Activated T-helper 17 cell treated with anti-CD3 and anti-CD28 coated beads, Interleukin-2, amount 50 U/mL, for 72 hours (primary cell): Measurements from ENCODE around the gene NEURL3. TPM values are rescaled to one million over a fixed set of nuclear protein-coding genes. Genes with fewer than 3 reads are reported as not detected.
A peak's percentile ranks its signal among the peaks of the same experiment; 100 is the strongest.

Experiments
- ATAC-seq: fragments of 150-1000 bp; cut with Tn5 transposase; replicated peaks from 2 replicates; pipeline ENCODE4 v1.10.0; 2021; ENCODE audit warnings: mild to moderate bottlenecking, moderate library complexity
- H3K27ac Mint-ChIP-seq: one replicate; pipeline ENCODE4 v1.8.0; 2022; ENCODE audit warnings: mixed read lengths
- H3K27me3 Mint-ChIP-seq: one replicate; pipeline ENCODE4 v1.8.0; 2022; ENCODE audit warnings: mixed read lengths
- H3K36me3 Mint-ChIP-seq: one replicate; pipeline ENCODE4 v1.8.0; 2022; ENCODE audit warnings: low read depth, mild to moderate bottlenecking, mixed read lengths
- H3K4me1 Mint-ChIP-seq: one replicate; pipeline ENCODE4 v1.8.0; 2022; ENCODE audit warnings: mixed read lengths
- H3K4me3 Mint-ChIP-seq: one replicate; pipeline ENCODE4 v1.8.0; 2022; ENCODE audit warnings: mild to moderate bottlenecking, mixed read lengths
- H3K9me3 Mint-ChIP-seq: one replicate; pipeline ENCODE4 v1.8.0; 2022; ENCODE audit warnings: mixed read lengths
- total RNA-seq, 2 donors: library from RNA; stranded (reverse); gene quantifications; one replicate each; pipeline ENCODE4 v1.2.3, GENCODE V29; 2022

NEURL3 gene
- total RNA-seq, 2 donors from 2014 or later, result 0.91 to 3.4 TPM

- ATAC-seq, result no peak
- H3K36me3 Mint-ChIP-seq, result no peaks in the 10 kb centered on the region
- H3K27ac Mint-ChIP-seq, result peak overlapping the region; percentile 58
- no peaks in the 10 kb centered on the region for H3K9me3 Mint-ChIP-seq
- no peaks in the 10 kb centered on the region for H3K27me3 Mint-ChIP-seq
- peak overlapping the region; percentile 85 for H3K4me3 Mint-ChIP-seq
- H3K4me1 Mint-ChIP-seq, result peaks cover 62% of the 10 kb centered on the region
These were observed 21.0 kb upstream of the NEURL3 start for GRCh38 chr2:96526101-96526591.

DNA sequence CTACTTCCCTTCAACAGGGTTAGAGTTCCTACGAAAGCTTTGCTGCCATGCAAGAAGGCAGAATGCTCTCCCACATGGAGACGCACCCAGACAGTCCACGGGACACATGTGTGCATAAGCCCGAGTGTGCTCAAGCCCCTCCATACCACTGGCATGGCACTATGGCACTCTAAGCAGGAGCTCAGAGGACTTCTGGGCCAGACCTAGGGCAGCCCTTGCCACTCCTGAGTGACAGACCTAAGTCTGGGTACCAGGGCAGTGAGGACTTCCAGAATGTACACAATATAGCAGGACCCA is 20.0 kb upstream of the NEURL3 start:
- ATAC-seq, result no peak
- peak overlapping the region; percentile 58 for H3K27ac Mint-ChIP-seq
- H3K27me3 Mint-ChIP-seq, result no peaks in the 10 kb centered on the region
- H3K9me3 Mint-ChIP-seq, result no peaks in the 10 kb centered on the region
- H3K4me3 Mint-ChIP-seq, result peak overlapping the region; percentile 85
- H3K36me3 Mint-ChIP-seq, result no peaks in the 10 kb centered on the region
- peaks cover 57% of the 10 kb centered on the region for H3K4me1 Mint-ChIP-seq

DNA sequence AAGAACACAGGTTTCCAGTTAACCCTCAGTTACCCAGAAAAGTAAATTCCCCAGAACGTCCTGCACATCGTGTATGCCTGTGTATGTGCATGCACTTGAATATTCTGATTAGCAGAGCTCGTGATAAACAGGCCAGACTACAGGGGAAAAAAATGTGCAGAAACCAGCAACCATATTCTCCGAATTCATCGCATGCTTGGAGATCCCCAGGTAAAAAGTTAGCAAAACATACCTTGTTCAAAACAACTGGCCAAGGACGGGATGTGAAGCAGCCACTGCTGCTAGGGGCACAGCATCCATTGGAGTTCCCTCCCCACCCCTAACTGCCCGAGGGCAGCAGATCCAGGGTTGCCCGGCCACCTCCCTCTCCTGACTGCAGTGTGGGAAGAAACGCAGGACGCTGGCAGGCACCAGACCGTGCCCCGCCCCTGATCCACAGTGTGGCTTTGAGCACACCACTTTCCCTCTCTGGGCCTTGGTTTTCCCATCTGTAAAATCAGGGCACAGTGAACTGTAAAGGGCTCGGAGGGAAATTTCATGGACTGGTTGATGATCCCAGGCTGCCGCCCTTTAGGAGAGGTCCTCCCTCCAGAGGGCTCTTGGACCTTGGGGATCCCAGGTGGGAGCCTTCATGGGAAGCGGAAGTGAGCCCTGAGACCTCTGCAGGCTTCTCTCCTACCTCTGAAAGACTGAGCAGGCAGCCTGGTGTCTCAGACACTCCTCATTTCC is 19.5 kb upstream of the NEURL3 start:
- H3K27ac Mint-ChIP-seq, result peak overlapping the region; percentile 58
- no peaks in the 10 kb centered on the region for H3K36me3 Mint-ChIP-seq
- H3K4me3 Mint-ChIP-seq, result peak overlapping the region; percentile 85
- ATAC-seq, result peak; percentile 59
- H3K9me3 Mint-ChIP-seq, result no peaks in the 10 kb centered on the region
- H3K27me3 Mint-ChIP-seq, result no peaks in the 10 kb centered on the region
- H3K4me1 Mint-ChIP-seq, result peaks cover 52% of the 10 kb centered on the region

- Mint-ChIP-seq H3K4me3 (peak overlapping the region; percentile 85), H3K4me1 (peaks cover 44% of the 10 kb centered on the region), H3K9me3 (no peaks in the 10 kb centered on the region), H3K27ac (peak overlapping the region; percentile 58), H3K36me3 (no peaks in the 10 kb centered on the region), H3K27me3 (no peaks in the 10 kb centered on the region)
- ATAC-seq, result peak; percentile 44
These were observed 18.7 kb upstream of the NEURL3 start for GRCh38 chr2:96523659-96524481.

DNA sequence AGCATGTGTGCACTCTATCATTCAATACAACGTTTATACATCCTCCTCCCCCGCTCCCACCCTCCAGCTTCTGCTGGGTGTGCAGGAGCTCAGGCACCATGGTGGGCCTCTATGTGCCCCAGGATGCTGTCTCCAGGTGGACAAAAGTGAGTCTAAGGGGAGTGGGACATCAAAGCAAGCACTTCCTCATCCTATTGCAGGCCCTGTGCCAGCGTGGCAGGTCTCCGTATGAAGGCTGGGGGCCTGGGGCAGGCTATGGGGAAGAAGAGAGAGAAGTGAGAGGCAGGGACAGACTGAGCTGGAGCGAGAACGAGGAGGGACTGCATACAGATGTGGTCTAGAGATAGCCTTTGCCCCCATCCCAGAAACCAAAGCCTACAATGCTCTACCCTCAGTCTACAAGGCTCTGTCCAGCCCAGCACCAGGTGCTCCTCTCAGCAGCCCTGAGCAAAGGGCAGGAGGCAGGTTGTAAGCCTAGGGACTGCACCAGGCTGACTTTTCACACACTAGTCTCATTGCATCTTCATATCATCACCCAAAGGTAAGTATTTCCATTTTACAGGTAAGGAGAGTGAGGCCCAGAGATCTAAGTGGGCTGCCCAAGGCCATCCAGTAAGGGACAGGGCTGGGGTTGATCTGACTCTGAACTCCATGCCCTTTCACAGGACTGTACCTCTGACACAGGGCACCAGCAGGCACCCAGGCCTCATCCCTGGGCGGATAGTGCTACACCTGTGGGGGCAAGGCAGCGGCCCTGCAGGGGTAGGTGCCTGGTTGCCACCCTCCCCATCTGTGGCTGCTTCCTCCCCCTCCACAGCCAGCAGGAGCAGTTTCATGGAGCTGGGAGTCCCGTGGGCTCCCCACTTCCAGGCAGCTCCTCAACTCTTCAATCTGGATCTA is 17.4 kb upstream of the NEURL3 start:
- H3K9me3 Mint-ChIP-seq, result no peaks in the 10 kb centered on the region
- H3K36me3 Mint-ChIP-seq, result no peaks in the 10 kb centered on the region
- no peaks in the 10 kb centered on the region for H3K27me3 Mint-ChIP-seq
- H3K27ac Mint-ChIP-seq, result peak overlapping the region; percentile 50
- H3K4me1 Mint-ChIP-seq, result peaks cover 37% of the 10 kb centered on the region
- ATAC-seq, result no peak
- peak overlapping the region; percentile 85 for H3K4me3 Mint-ChIP-seq

GRCh38 chr2:96521219-96521618 is 16.1 kb upstream of the NEURL3 start:
- H3K4me1 Mint-ChIP-seq, result peaks cover 31% of the 10 kb centered on the region
- H3K4me3 Mint-ChIP-seq, result no peak overlapping the region
- H3K9me3 Mint-ChIP-seq, result no peaks in the 10 kb centered on the region
- no peak for ATAC-seq
- H3K27ac Mint-ChIP-seq, result no peak overlapping the region
- H3K27me3 Mint-ChIP-seq, result no peaks in the 10 kb centered on the region
- no peaks in the 10 kb centered on the region for H3K36me3 Mint-ChIP-seq

- Mint-ChIP-seq H3K9me3 (no peaks in the 10 kb centered on the region), H3K4me1 (peaks cover 26% of the 10 kb centered on the region), H3K4me3 (no peak overlapping the region), H3K36me3 (no peaks in the 10 kb centered on the region), H3K27me3 (no peaks in the 10 kb centered on the region), H3K27ac (no peak overlapping the region)
- no peak for ATAC-seq
These were observed 15.5 kb upstream of the NEURL3 start for GRCh38 chr2:96520697-96521096.

DNA sequence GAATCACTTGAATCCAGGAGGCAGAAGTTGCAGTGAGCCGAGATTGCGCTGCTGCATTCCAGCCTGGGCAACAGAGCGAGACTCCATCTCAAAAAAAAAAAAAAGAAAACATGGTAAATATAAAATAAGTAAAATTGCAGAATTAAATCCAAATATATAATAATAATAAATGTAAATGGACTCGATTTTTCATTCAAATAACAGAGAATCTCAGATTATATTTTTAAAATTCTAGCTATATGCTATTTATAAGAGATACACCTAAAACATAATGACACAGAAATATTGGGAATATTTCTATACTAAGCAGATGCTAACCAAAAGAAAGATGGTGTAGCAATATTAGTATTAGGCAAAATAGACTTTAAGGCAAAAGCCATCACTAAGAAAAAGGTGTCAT is 15.1 kb upstream of the NEURL3 start:
- no peak for ATAC-seq
- Mint-ChIP-seq H3K27me3 (no peaks in the 10 kb centered on the region), H3K36me3 (no peaks in the 10 kb centered on the region), H3K4me3 (no peak overlapping the region), H3K27ac (no peak overlapping the region), H3K9me3 (no peaks in the 10 kb centered on the region), H3K4me1 (peaks cover 26% of the 10 kb centered on the region)

DNA sequence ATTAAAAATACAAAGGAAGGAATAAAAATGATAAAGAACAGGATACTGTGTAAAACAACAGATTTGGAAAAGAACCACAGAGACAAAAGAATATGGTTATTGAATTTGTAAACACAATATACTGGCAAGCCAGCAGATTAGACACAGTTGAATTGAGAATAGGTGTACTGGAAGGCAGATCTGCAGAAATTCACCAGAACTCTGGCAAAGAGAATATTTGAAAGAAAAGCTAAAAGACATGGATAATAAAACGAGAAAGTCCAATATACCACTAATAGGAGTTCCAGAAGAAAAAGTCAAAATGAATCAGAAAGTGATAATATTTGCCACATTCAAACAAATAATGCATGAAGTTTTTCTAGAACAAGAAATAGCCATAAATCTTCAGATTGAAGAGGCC is 11.9 kb upstream of the NEURL3 start:
- no peaks in the 10 kb centered on the region for H3K9me3 Mint-ChIP-seq
- no peaks in the 10 kb centered on the region for H3K36me3 Mint-ChIP-seq
- no peak for ATAC-seq
- no peak overlapping the region for H3K27ac Mint-ChIP-seq
- no peaks in the 10 kb centered on the region for H3K27me3 Mint-ChIP-seq
- peaks cover 1% of the 10 kb centered on the region for H3K4me1 Mint-ChIP-seq
- H3K4me3 Mint-ChIP-seq, result no peak overlapping the region

DNA sequence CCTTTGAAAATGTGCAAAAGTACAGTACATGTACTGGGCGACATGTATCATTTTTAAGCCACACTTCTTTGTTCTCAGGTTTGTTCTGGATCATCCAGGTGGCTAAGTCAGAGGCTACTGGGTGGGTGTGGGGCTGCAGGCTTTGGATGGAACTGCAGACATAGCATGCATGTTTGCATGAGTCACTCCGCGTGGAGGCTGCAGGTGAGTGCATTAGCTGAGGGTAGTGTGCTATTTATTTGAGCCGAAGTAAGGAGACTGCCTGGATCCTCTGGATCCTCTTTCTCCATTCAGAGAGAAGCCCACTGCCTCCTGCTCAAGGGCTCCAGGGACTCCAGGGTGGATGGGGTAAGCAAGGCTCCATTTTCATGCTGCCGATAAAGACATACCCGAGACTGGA is 9.4 kb upstream of the NEURL3 start:
- no peak for ATAC-seq
- H3K36me3 Mint-ChIP-seq, result no peaks in the 10 kb centered on the region
- no peak overlapping the region for H3K4me3 Mint-ChIP-seq
- no peaks in the 10 kb centered on the region for H3K9me3 Mint-ChIP-seq
- peaks cover 5% of the 10 kb centered on the region for H3K4me1 Mint-ChIP-seq
- H3K27ac Mint-ChIP-seq, result no peak overlapping the region
- H3K27me3 Mint-ChIP-seq, result peaks cover 10% of the 10 kb centered on the region

DNA sequence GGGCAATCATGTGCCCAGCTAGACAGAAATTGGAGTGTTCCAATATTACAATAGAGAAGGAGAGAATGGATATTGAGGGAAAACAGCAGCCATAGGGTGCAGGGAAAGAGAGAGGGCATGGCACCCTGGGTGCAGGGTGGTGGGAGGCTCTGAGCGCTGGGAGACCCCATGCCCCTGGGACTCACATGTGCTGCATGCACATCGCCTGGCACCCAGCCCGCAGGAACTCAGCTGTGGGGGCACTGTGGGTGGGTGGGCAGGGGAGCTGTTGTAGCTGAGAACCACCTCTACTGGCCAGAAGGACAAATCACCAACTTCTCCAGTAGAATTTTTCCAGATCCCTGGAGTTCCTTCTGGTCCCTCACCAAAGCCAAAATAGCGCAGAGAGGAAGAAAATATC is 7.2 kb upstream of the NEURL3 start:
- Mint-ChIP-seq H3K9me3 (no peaks in the 10 kb centered on the region), H3K4me3 (no peak overlapping the region), H3K4me1 (peaks cover 11% of the 10 kb centered on the region), H3K27ac (no peak overlapping the region), H3K36me3 (no peaks in the 10 kb centered on the region), H3K27me3 (peaks cover 15% of the 10 kb centered on the region)
- no peak for ATAC-seq

- H3K4me3 Mint-ChIP-seq, result no peak overlapping the region
- H3K27me3 Mint-ChIP-seq, result peaks cover 15% of the 10 kb centered on the region
- no peak for ATAC-seq
- peaks cover 11% of the 10 kb centered on the region for H3K4me1 Mint-ChIP-seq
- no peak overlapping the region for H3K27ac Mint-ChIP-seq
- no peaks in the 10 kb centered on the region for H3K36me3 Mint-ChIP-seq
- no peaks in the 10 kb centered on the region for H3K9me3 Mint-ChIP-seq
These were observed 6.7 kb upstream of the NEURL3 start for GRCh38 chr2:96511851-96512250.

GRCh38 chr2:96510931-96511595 is 5.9 kb upstream of the NEURL3 start:
- H3K9me3 Mint-ChIP-seq, result no peaks in the 10 kb centered on the region
- H3K4me1 Mint-ChIP-seq, result peaks cover 11% of the 10 kb centered on the region
- H3K36me3 Mint-ChIP-seq, result no peaks in the 10 kb centered on the region
- no peak for ATAC-seq
- H3K4me3 Mint-ChIP-seq, result no peak overlapping the region
- H3K27ac Mint-ChIP-seq, result no peak overlapping the region
- H3K27me3 Mint-ChIP-seq, result peaks cover 15% of the 10 kb centered on the region

- peaks cover 17% of the 10 kb centered on the region for H3K4me1 Mint-ChIP-seq
- no peaks in the 10 kb centered on the region for H3K9me3 Mint-ChIP-seq
- H3K36me3 Mint-ChIP-seq, result no peaks in the 10 kb centered on the region
- peaks cover 15% of the 10 kb centered on the region for H3K27me3 Mint-ChIP-seq
- no peak overlapping the region for H3K4me3 Mint-ChIP-seq
- peak overlapping the region; percentile 58 for H3K27ac Mint-ChIP-seq
- no peak for ATAC-seq
These were observed 4.7 kb upstream of the NEURL3 start for GRCh38 chr2:96509847-96510230.
